ENCODE data around the gene IQGAP1.
A peak's percentile ranks its signal among the peaks of the same experiment; 100 is the strongest.

Gene IQGAP1

GRCh38 chr15:90483012-90483307 is 94.9 kb downstream of the IQGAP1 start:
- no peak for DNase-seq (ENCODE audit: low read depth)
- no peak overlapping the region for H3K4me3 ChIP-seq (ENCODE audit: control insufficient read depth, low read depth, low read length)
- TF ChIP-seq CTCF (conservative IDR thresholded peaks at IDR 0.05; ENCODE audit: control insufficient read depth, insufficient read depth, low read depth, low read length), result no peak

GRCh38 chr15:90483637-90484036 is 95.6 kb downstream of the IQGAP1 start:
- H3K4me3 ChIP-seq (ENCODE audit: control insufficient read depth, low read depth, low read length), result no peak overlapping the region
- no peak for TF ChIP-seq CTCF (conservative IDR thresholded peaks at IDR 0.05; ENCODE audit: control insufficient read depth, insufficient read depth, low read depth, low read length)
- DNase-seq (ENCODE audit: low read depth), result no peak

GRCh38 chr15:90487186-90487585 is 99.1 kb downstream of the IQGAP1 start:
- no peak for DNase-seq (ENCODE audit: low read depth)
- H3K4me3 ChIP-seq (ENCODE audit: control insufficient read depth, low read depth, low read length), result no peak overlapping the region
- TF ChIP-seq CTCF (conservative IDR thresholded peaks at IDR 0.05; ENCODE audit: control insufficient read depth, insufficient read depth, low read depth, low read length), result no peak

- no peak for TF ChIP-seq CTCF (conservative IDR thresholded peaks at IDR 0.05; ENCODE audit: control insufficient read depth, insufficient read depth, low read depth, low read length)
- DNase-seq (ENCODE audit: low read depth), result no peak
- H3K4me3 ChIP-seq (ENCODE audit: control insufficient read depth, low read depth, low read length), result no peak overlapping the region
Observed at GRCh38 chr15:90489514-90489913, 101.5 kb downstream of the IQGAP1 start.

GRCh38 chr15:90489944-90490343 is 101.9 kb downstream of the IQGAP1 start:
- no peak for DNase-seq (ENCODE audit: low read depth)
- TF ChIP-seq CTCF (conservative IDR thresholded peaks at IDR 0.05; ENCODE audit: control insufficient read depth, insufficient read depth, low read depth, low read length), result no peak
- H3K4me3 ChIP-seq (ENCODE audit: control insufficient read depth, low read depth, low read length), result no peak overlapping the region

GRCh38 chr15:90493647-90494046 is 105.6 kb downstream of the IQGAP1 start:
- TF ChIP-seq CTCF (conservative IDR thresholded peaks at IDR 0.05; ENCODE audit: control insufficient read depth, insufficient read depth, low read depth, low read length), result no peak
- DNase-seq (ENCODE audit: low read depth), result no peak

GRCh38 chr15:90495067-90495466 is 107.0 kb downstream of the IQGAP1 start:
- DNase-seq (ENCODE audit: low read depth), result peak; percentile 18
- no peak overlapping the region for H3K4me3 ChIP-seq (ENCODE audit: control insufficient read depth, low read depth, low read length)
- TF ChIP-seq CTCF (conservative IDR thresholded peaks at IDR 0.05; ENCODE audit: control insufficient read depth, insufficient read depth, low read depth, low read length), result no peak

More at GRCh38 chr15:90493647-90494046, 105.6 kb downstream of the IQGAP1 start:
- H3K4me3 ChIP-seq (ENCODE audit: control insufficient read depth, low read depth, low read length), result no peak overlapping the region

Data from fibroblast of mammary gland (primary cell).